ENCODE data around the gene WDR31.

WDR31 gene

DNA sequence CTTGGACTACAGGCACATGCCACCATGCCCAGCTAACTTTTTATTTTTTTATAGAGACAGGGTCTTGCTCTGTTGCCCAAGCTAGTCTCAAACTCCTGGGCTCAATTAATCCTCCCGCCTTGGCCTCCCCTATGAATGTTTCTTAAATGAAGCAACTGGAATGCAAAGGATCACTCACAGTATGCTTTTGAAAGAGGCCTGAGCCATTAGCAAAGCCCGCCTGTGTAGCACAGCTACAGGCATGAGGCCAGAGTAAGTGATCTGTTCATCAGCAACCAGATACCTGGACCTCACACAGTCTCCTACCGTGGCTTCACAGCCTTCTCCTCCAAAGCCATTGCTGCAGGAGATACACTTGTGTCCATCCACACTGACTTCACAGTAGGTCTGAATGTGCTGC is 20.0 kb downstream of the WDR31 start:
- Mint-ChIP-seq H3K4me3 (no peak overlapping the region), H3K9me3 (no peaks in the 10 kb centered on the region), H3K27ac (no peak overlapping the region), H3K27me3 (no peaks in the 10 kb centered on the region), H3K4me1 (no peaks in the 10 kb centered on the region), H3K36me3 (no peaks in the 10 kb centered on the region)

GRCh38 chr9:113319054-113319453 is 21.0 kb downstream of the WDR31 start:
- no peaks in the 10 kb centered on the region for H3K4me1 Mint-ChIP-seq
- H3K4me3 Mint-ChIP-seq, result no peak overlapping the region
- no peaks in the 10 kb centered on the region for H3K27me3 Mint-ChIP-seq
- H3K9me3 Mint-ChIP-seq, result no peaks in the 10 kb centered on the region
- H3K36me3 Mint-ChIP-seq, result no peaks in the 10 kb centered on the region
- no peak overlapping the region for H3K27ac Mint-ChIP-seq

GRCh38 chr9:113317777-113318176 is 22.3 kb downstream of the WDR31 start:
- Mint-ChIP-seq H3K9me3 (no peaks in the 10 kb centered on the region), H3K36me3 (no peaks in the 10 kb centered on the region), H3K4me1 (no peaks in the 10 kb centered on the region), H3K27ac (no peak overlapping the region), H3K4me3 (no peak overlapping the region), H3K27me3 (no peaks in the 10 kb centered on the region)

DNA sequence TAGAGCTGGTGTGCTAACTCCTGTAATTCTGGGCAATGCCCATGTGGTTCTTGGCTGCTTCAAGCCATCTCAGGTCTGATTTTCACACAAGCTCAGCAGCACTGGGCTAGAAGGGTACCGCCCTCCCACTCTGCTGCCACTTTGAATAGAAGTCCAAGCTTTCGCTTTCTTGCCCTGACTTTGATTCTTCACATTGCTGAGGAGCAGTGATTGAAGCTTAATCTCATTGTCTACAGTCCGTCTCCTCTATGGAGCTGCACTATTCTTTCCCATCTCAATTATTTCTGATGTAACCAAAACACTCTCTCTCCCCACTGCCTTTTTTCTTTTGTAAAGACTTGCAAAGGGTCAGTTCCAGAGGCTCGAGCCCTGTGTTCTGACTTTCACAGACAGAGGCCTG is 24.0 kb downstream of the WDR31 start:
- no peaks in the 10 kb centered on the region for H3K27me3 Mint-ChIP-seq
- no peak overlapping the region for H3K4me3 Mint-ChIP-seq
- H3K36me3 Mint-ChIP-seq, result no peaks in the 10 kb centered on the region

DNA sequence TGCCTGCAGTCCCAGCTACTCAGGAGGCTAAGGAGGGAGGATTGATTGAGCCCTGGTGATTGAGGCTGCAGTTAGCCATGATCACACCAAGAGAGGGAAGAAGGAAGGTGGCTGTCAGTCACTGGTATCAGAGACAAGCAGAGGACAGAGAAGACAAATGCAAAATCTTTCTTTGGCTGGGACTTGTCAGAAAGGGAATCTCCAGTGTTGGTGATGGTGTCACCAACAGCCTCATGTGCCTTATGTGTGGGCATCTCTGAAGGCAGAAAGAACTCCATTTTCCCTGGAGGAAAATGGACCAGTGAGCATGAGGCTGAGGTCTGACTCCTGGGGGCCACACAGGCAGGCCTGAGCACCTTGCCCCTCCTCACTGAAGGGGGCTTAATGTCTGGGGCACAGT is 24.8 kb downstream of the WDR31 start:
- no peaks in the 10 kb centered on the region for H3K9me3 Mint-ChIP-seq
- H3K36me3 Mint-ChIP-seq, result no peaks in the 10 kb centered on the region
- H3K4me3 Mint-ChIP-seq, result no peak overlapping the region
- H3K27me3 Mint-ChIP-seq, result no peaks in the 10 kb centered on the region
- H3K27ac Mint-ChIP-seq, result no peak overlapping the region
- H3K4me1 Mint-ChIP-seq, result no peaks in the 10 kb centered on the region

More for the DNA sequence above, 24.0 kb downstream of the WDR31 start:
- H3K27ac Mint-ChIP-seq, result no peak overlapping the region
- no peaks in the 10 kb centered on the region for H3K4me1 Mint-ChIP-seq
- H3K9me3 Mint-ChIP-seq, result no peaks in the 10 kb centered on the region

DNA sequence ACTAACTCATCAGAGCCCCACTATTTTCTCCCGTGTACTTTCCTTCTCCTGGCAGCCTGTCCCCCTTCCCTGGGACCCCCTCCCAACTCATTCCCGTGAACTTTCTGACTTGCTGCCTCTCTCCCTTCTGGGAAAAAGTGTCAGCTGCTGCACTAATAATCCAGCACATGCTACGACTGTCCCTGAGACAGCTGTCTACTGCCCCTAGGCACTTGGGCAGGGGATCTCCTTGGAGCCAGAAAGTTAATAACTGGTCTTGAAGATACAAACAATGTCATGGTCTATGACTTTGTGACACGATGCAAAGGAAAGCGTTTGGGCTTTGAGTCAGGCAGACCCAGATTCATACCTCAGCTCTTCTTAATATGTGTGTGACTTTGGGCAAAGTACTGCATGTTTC is 26.8 kb downstream of the WDR31 start:
- H3K36me3 Mint-ChIP-seq, result no peaks in the 10 kb centered on the region
- no peak overlapping the region for H3K27ac Mint-ChIP-seq
- no peaks in the 10 kb centered on the region for H3K4me1 Mint-ChIP-seq
- H3K27me3 Mint-ChIP-seq, result no peaks in the 10 kb centered on the region
- no peak overlapping the region for H3K4me3 Mint-ChIP-seq
- H3K9me3 Mint-ChIP-seq, result no peaks in the 10 kb centered on the region

DNA sequence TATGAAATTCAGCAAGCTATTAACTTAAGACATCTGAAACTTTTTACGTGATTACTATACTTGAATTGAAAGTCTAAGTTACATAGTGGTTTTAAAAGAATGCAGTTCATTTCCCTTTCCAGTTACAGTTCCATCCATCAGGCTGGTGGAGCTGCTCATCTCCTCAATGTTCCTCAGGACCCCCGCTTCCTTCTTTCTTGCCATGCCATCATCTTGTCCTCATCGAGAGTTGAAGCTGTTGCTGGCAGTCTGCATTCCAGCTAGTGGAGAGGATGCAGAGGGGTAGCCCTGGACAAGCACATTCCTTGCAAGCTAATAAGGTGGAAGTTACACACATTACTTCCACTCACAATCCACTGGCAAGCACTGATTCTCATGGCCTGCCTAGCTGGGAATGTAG is 28.1 kb downstream of the WDR31 start:
- Mint-ChIP-seq H3K9me3 (no peaks in the 10 kb centered on the region), H3K27me3 (no peaks in the 10 kb centered on the region), H3K36me3 (no peaks in the 10 kb centered on the region), H3K4me1 (no peaks in the 10 kb centered on the region), H3K27ac (no peak overlapping the region), H3K4me3 (no peak overlapping the region)

GRCh38 chr9:113310538-113310937 is 29.5 kb downstream of the WDR31 start:
- H3K27ac Mint-ChIP-seq, result no peak overlapping the region
- H3K4me3 Mint-ChIP-seq, result no peak overlapping the region
- H3K27me3 Mint-ChIP-seq, result peaks cover under 1% of the 10 kb centered on the region
- H3K9me3 Mint-ChIP-seq, result no peaks in the 10 kb centered on the region
- H3K36me3 Mint-ChIP-seq, result no peaks in the 10 kb centered on the region
- no peaks in the 10 kb centered on the region for H3K4me1 Mint-ChIP-seq

DNA sequence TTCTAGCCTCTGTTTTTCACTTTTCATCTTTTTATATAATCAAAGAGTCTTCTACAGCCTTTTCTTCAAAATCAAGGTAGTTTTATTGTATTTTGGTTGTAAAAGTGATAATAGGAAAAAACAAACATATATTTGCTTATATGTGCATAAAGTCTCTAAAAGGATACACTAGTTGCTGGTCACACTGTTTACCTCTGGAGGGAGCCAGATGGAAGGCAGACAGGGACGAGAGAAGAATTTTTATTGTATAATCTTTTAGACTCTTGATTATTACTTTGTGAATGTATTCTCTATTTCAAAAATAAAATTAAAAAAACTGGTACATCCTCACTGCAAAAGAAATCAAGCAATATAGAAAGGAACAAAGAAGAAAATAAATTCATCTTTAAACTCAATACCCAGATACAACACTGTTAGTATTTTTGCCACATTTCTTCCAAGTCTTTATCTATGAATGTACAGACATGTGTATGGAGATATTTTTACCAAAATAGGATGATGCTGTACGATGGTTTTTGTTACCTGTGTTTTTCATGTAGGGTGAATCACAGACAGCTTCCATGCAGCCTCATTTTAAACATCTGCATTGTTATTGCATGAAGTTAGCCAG is 30.8 kb downstream of the WDR31 start:
- no peaks in the 10 kb centered on the region for H3K36me3 Mint-ChIP-seq
- H3K27ac Mint-ChIP-seq, result no peak overlapping the region

DNA sequence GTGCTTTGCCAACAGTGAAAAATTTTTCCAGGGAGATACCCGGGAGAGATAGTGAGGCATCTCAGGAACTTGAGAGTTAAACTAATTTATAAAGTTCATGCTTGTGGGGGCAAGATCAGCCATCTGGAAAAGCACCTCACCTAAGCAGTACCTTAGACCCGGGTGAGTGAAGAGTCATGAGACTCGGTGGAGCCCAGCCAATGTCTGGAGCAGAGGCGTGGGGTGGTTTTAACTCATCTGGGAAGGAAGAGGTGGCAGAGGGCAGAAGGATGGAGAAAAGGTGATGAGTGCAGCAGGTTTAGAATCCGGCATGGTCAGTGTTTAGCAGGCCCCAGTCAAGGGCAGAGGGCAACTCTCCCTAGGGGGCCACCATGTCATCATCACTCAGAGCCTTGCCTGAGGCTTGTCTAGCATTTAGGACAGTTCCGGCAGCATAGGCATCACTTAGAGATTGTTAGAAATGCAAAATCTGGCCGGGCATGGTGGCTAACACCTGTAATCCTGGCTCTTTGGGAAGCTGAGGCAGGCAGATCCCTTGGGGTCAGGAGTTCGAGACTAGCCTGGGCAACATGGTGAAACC is 32.6 kb downstream of the WDR31 start:
- no peak overlapping the region for H3K4me3 Mint-ChIP-seq
- no peaks in the 10 kb centered on the region for H3K4me1 Mint-ChIP-seq
- no peaks in the 10 kb centered on the region for H3K9me3 Mint-ChIP-seq
- H3K27ac Mint-ChIP-seq, result no peak overlapping the region
- H3K36me3 Mint-ChIP-seq, result no peaks in the 10 kb centered on the region
- H3K27me3 Mint-ChIP-seq, result peaks cover 2% of the 10 kb centered on the region

More for the DNA sequence above, 30.8 kb downstream of the WDR31 start:
- Mint-ChIP-seq H3K4me3 (no peak overlapping the region), H3K27me3 (peaks cover 2% of the 10 kb centered on the region), H3K4me1 (no peaks in the 10 kb centered on the region), H3K9me3 (no peaks in the 10 kb centered on the region)

DNA sequence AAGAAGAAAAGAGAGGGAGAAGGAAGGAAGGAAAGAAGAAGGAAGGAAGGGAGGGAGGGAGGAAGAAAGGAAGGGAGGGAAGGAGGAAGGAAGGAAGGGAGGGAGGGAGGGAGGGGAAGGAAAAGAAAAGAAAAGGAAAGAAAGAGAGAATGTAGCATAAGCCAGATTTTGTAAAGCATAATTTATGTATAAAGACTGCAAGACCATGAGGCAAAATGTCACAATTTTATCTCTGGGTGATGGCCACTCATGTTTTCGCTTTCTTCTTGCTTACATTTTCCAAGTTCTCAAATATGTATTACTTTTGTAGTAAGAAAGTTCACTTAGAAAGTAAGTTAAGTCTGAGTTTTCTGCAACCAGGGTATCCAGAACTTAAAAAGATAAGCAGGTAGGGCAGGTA is 33.5 kb downstream of the WDR31 start:
- Mint-ChIP-seq H3K27me3 (peaks cover 2% of the 10 kb centered on the region), H3K36me3 (no peaks in the 10 kb centered on the region), H3K4me1 (no peaks in the 10 kb centered on the region), H3K4me3 (no peak overlapping the region), H3K27ac (no peak overlapping the region), H3K9me3 (no peaks in the 10 kb centered on the region)

DNA sequence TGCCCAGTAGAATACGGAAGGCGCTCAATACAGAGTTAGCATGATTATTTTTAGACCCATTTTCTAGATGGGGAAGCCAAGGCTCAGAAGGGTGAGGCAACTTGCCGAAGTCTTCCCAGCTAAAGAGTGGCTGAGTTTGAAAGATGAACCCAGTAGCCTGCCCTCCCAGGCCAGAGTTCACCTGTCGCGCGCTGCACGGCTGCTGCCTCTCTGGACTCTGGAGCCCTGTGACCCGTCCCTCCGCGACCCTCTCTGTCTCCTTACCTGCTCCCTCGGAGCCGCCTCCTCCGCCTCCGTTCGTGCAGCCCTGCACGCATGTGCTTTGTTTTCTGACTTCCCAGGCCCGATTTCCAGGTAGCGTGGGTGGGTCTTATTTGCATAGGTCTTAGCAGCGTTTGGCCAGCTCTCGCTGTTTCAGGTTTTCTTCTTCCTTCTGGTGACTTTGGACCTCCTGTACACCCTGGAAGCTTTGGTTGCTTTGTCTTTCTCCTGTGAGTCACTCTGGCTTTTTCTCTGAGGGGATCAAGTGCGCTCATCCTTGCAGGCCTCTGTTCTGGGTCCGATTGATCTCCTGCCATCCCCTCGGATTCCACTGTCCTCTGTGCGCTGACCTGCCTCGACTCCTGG is 37.2 kb downstream of the WDR31 start, which contains the start of gene RNF183:
RNF183 (minus strand) TSS at position 585 of the 627 bp plus-strand sequence. CDS start 5,192 bp downstream, outside the sequence.
- Mint-ChIP-seq H3K27me3 (peaks cover 2% of the 10 kb centered on the region), H3K36me3 (no peaks in the 10 kb centered on the region), H3K27ac (no peak within 1 kb of the TSS)

DNA sequence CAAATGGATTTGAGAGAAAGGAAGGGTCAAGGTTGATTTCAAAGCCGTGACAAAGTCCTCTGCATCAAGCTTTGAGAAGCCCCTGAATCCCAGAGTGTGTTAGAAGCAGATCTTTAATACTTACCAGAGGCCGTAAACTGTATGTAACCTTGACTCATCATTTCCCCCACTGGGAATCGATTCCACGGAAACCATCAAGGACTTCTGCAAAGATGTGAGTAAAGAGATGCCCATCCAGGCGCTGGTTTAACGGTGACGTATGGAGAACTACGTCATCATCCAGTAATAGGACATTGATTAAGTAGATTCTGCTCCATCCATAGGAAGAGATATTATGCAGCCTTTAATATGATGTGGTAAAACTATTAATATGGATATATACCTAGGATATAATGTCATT is 38.5 kb downstream of the WDR31 start:
- H3K36me3 Mint-ChIP-seq, result no peaks in the 10 kb centered on the region
- H3K4me3 Mint-ChIP-seq, result no peak overlapping the region
- H3K9me3 Mint-ChIP-seq, result no peaks in the 10 kb centered on the region
- no peak overlapping the region for H3K27ac Mint-ChIP-seq
- no peaks in the 10 kb centered on the region for H3K4me1 Mint-ChIP-seq
- H3K27me3 Mint-ChIP-seq, result peaks cover 2% of the 10 kb centered on the region

More for the DNA sequence above, 37.2 kb downstream of the WDR31 start, which contains the start of gene RNF183:
- H3K4me1 Mint-ChIP-seq, result no peaks in the 10 kb centered on the region
- no peak within 1 kb of the TSS for H3K4me3 Mint-ChIP-seq
- no peaks in the 10 kb centered on the region for H3K9me3 Mint-ChIP-seq

DNA sequence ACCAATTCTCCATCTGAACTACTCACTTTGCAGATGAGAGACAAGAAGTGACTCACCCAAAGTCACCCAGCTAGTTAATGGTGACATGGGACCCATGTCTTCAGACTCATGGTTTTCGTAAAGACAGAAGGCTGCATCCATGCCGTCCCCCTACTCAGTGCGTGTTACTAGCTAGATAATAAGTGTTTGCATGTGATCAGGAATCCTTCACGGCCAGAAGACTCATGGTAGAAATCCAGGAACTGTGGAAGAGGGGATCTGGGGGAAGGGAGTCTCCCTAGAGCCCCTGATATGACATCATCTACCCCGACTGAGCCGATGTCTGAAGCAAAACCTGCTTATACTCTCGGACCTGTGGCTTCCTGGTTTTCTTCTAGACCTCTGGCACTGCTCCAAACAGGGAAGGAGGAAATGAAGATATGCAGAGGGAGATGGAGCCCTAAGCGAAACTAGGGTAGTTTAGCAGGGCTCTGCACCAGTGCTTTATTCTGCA is 40.2 kb downstream of the WDR31 start:
- Mint-ChIP-seq H3K27ac (no peak overlapping the region), H3K27me3 (no peaks in the 10 kb centered on the region), H3K36me3 (no peaks in the 10 kb centered on the region), H3K4me3 (no peak overlapping the region), H3K9me3 (no peaks in the 10 kb centered on the region), H3K4me1 (no peaks in the 10 kb centered on the region)

DNA sequence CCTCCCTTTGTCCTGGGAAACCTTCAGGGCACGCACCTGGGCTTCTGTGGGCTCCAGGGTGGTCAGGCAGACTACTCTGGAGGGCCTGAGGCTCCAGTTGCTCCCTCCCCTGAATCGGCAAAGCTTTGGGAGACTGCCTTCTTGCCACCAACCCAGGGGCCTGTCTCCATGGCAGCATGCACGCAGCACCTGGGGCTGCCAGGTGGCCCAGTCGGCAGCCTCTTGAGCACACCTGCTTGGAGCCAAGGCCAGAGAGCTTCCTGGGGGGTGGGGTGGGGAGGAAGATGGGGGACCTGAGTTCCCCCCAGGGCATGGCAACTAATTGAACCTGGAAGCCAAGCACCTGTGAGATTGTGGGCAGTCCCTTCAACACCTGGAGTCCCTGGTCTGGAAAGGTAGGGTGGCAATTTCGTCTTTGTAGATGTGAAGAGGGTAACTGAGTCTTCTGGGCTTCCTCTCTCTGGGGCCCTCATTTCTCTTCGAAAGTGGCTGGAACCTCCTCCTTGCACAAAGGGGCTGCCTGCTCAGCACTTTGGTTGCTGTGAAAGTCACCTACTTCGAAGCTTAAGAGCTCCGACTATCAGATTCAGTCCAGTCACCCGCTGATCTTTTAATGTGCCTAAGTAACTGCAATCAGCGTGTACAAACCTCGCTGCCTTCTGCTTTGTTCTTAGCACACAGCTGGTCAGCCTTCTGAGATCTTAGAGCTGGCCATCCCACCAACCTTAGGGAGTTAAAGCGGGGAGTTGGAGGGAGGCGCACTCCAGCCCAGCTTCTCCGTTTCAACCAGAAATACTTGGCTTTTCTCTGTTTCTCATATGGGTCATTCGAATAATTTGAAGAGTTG is 40.9 kb downstream of the WDR31 start:
- no peaks in the 10 kb centered on the region for H3K9me3 Mint-ChIP-seq
- no peaks in the 10 kb centered on the region for H3K27me3 Mint-ChIP-seq
- H3K4me3 Mint-ChIP-seq, result no peak overlapping the region
- no peak overlapping the region for H3K27ac Mint-ChIP-seq
- H3K4me1 Mint-ChIP-seq, result no peaks in the 10 kb centered on the region
- no peaks in the 10 kb centered on the region for H3K36me3 Mint-ChIP-seq

- Mint-ChIP-seq H3K4me3 (no peak overlapping the region), H3K36me3 (no peaks in the 10 kb centered on the region), H3K27ac (no peak overlapping the region)
Measured at GRCh38 chr9:113298311-113298710, 41.8 kb downstream of the WDR31 start.

More at GRCh38 chr9:113298311-113298710, 41.8 kb downstream of the WDR31 start:
- Mint-ChIP-seq H3K9me3 (no peaks in the 10 kb centered on the region), H3K27me3 (no peaks in the 10 kb centered on the region), H3K4me1 (no peaks in the 10 kb centered on the region)
